OCI-LY3 (cell line): Measurements from ENCODE around the gene TEAD1.

Experiments used
- EZH2phosphoT487 ChIP-seq: fragments of 200-600 bp; shearing (Covaris generic); IDR thresholded peaks from 2 replicates; pipeline ENCODE4 v1.6.1; 2018; ENCODE audit warnings: antibody characterized with exemption, mixed run types, low read depth
- TF ChIP-seq, protein P1 (sequence below): fragments of 200-600, 300-600 bp; sonication (generic); IDR thresholded peaks from 2 replicates; pipeline ENCODE4 v1.5.1; 2014; ENCODE audit warnings: antibody characterized with exemption, low read length, low read depth

- TF ChIP-seq, protein P1, sequence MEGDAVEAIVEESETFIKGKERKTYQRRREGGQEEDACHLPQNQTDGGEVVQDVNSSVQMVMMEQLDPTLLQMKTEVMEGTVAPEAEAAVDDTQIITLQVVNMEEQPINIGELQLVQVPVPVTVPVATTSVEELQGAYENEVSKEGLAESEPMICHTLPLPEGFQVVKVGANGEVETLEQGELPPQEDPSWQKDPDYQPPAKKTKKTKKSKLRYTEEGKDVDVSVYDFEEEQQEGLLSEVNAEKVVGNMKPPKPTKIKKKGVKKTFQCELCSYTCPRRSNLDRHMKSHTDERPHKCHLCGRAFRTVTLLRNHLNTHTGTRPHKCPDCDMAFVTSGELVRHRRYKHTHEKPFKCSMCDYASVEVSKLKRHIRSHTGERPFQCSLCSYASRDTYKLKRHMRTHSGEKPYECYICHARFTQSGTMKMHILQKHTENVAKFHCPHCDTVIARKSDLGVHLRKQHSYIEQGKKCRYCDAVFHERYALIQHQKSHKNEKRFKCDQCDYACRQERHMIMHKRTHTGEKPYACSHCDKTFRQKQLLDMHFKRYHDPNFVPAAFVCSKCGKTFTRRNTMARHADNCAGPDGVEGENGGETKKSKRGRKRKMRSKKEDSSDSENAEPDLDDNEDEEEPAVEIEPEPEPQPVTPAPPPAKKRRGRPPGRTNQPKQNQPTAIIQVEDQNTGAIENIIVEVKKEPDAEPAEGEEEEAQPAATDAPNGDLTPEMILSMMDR, result no peak
- TF ChIP-seq EZH2phosphoT487, result no peak
Measured at GRCh38 chr11:12793065-12793464, 118.8 kb downstream of the TEAD1 start.
